Endometrium (tissue), 2 donors: Measurements from ENCODE around the gene CIP2A.
"Not testable (repeated sequence)": the region's sequence is repeated elsewhere in the genome, so short reads cannot be mapped to it uniquely, and the experiment has no call there.

Experiments
- FAIRE-seq: peaks from 2 replicates; lab custom pipeline; 2012; peaks lifted over from hg19 to GRCh38; lab: Jason Lieb, UNC
- donor health status: control.
- donor health status: control.

Gene CIP2A

DNA sequence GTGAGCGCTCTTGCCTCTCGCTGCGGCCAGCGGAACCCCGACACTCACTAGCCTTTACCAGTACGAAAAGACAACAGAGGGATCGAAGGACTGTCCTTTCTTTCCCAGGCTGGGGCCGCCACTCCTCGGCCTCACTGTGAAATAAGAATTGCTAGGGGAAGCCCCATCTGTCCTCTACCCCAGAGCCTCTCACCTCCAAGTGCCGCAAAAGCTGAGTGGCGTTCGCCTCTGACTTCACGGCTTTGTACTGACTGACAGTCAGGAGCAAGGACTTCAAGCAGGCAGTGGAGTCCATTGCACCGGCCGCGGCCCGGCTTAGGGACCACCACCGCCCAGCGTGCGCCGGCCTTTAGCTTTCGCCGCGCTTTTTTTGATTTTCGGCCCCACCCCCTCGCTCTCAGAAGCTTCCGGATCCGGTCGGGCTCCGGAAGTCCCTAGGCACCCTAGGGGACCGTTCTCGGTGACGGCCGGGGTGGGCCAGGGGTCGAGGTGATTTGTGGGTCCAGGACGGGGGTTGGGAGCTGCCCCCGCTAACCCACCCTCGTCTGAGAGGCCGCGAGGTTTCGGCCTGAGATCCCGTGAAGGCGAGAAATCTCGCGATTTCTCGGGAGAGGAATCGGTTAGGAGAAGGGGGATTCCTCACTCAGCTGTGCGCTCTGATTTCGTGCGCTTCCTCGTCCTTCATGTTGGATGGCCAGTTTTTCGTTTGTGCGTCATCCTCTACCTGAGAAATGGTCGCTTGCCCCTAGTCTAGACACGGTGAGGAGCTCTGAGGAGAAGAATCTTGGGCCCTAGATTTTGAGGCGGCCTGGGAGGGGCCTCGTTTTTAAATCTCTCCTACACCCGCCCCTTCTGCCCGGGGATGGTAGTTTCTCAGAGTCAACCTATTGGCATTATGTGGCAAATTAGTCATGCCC, at the start of gene CIP2A, which contains the start of gene DZIP3:
Gene CIP2A (minus strand): TSS at position 358 of the 917 bp plus-strand sequence. CDS start 63 bp downstream, at position 295.
Gene DZIP3 (plus strand): TSS at position 642 of the 917 bp plus-strand sequence. CDS start 15,685 bp downstream, outside the sequence.
- peak; percentile 55 for FAIRE-seq

DNA sequence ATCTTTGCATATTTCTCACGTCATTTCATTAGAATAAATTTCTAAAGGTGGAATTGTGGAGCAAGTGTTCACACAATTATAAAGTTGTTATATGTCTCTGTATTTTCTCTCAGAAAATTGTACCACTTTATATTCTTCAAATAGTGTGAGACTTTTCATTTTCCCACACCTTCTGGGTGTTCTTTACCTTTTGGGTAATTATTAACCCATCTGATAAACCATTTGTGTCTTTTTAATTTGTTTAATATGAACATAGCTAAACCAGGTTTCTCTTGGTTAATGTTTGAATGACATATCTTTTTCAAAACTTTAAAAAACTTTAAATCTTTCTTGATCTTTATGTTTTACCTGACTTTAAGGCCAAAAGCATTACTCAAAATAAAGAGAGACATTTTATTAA, 40.7 kb upstream of the CIP2A start:
- FAIRE-seq = no peak

DNA sequence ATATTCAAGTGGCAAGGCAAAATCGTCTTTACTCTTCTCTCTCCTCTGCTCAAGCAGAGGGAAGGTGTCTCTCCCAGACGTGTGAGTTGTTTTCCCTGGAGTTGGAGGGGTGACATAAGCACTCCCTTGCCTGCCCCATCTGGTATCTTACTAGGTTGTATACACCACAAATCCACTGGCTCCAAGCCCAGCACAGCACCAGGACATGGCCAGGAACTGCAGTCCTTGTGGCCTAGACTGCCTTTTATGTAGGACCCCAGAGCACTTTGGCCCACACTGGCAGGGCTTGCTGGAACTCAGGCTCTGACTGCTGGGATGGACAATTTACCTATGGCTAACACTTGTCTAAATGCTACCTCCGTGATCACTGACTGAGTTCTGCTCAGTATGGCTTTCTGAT, 34.3 kb upstream of the CIP2A start:
- no peak for FAIRE-seq

DNA sequence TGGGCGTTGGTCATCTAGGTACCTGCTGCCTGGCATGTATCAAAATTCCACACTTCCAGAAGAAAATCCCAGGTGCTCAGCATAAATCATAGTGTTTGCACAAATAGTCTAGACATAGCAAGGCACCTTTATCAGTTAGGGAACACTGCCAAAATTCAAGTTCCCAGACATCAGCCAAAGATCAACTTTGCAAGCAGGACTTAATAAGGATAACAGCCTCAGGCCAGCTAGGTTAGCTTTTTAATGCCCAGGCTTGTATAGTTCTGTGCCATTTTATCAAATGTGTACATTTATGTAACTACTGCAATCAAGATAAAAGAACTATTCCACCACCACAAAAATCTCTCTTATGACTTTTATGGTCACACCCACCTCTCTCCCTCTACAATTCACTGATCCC, 31.0 kb upstream of the CIP2A start:
- FAIRE-seq = no peak

DNA sequence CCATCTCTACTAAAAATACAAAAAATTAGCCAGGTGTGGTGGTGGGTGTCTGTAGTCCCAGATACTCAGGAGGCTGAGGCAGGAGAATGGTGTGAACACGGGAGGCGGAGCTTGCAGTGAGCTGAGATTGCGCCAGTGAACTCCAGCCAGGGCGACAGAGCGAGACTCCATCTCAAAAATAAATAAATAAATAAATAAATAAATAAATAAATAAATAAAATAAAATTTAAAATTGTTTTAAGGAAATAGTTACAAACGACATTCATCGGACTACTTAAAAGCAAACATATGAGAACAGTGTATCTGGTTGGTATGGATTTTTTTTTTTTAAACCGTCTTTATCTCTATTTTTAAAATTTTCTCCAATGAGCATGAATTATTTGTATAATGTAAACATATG, 26.9 kb upstream of the CIP2A start:
- not testable (repeated sequence) for FAIRE-seq

DNA sequence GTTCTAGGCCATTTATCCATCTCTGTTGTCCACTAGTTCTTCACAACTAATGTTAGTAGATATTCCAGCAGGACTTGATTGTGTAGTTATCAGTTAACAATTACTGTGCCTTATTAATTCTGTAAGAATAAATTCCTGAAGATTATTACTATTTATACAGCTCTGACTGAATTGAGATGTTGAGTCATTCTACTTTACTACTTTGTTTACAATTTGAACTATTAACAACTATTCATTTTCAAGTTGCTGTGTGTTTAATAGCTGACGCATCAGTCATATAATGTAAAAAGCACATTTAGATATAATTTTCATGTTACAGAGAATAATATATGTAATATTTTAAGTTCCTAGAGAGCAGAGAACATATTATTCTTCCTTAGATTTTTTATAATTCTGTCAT, 21.4 kb upstream of the CIP2A start:
- no peak for FAIRE-seq

DNA sequence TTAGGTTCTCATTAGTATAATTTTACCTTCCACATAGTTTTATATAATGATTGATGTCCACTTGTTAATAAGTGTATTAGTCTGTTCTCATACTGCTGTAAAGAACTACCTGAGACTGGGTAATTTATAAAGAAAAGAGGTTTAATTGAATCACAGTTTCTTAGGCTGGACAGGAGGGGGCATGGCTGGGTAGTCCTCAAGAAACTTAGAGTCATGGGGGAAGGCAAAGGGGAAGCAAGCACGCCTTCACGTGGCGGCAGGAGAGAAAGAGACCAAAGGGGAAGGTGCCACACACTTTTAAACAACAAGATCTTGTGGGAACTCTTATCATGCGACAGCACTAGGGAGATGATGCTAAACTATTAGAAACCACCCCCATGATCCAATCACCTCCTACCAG, 19.5 kb upstream of the CIP2A start:
- no peak for FAIRE-seq

DNA sequence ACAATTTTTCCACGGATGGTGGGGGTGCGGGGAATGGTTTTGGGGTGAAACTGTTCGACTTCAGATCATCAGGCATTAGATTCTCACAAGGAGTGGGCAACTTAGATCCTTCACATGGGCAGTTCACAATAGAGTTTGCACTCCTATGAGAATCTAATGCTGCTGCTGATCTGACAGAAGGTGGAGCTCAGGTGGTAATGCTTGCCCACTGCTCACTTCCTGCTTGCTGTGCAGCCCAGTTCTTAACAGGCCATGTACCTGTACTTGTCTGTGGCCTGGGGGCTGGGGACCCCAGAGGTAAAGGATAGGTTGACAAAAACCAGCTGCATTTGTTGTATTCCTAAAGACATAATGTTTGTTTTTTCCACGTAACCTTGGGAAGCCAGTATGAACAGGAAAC, 16.3 kb upstream of the CIP2A start:
- FAIRE-seq = no peak

DNA sequence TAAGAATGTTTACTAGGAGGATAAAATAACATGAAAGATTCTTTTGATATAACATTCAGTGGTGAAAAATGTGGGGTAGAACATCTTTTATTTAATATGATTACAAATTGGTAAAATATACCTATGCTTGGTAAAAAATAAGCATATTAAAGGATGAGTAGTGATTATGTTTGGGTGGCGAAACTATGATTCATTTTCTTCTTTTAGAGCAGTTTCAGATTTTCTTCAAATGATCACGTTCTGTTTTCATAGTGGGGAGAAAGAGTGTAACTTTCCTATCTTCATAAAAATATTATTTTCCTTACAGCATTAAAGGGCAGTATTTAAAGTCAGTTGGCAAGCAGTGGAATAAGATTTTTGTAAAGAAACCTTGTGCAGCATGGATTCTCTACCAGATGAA, 15.8 kb upstream of the CIP2A start:
- no peak for FAIRE-seq

DNA sequence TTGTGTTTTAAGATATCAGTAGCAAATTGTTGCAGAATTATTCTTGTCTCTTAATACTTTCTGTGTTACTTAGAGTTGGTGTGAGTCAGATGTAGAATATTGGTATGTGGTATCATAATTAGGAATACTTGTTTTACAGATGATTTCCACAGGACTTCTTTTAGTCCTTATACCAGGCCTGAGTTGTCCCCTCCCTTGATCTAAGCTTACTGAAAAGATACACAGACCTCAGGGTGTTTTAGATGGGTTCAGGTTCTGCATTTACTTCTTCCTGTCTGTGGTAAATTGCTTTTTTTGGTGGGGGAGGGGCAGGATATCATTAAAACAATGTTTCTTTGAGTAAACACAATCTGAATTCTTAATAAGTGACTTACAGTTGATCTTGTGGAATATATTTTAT, 14.5 kb upstream of the CIP2A start:
- no peak for FAIRE-seq

DNA sequence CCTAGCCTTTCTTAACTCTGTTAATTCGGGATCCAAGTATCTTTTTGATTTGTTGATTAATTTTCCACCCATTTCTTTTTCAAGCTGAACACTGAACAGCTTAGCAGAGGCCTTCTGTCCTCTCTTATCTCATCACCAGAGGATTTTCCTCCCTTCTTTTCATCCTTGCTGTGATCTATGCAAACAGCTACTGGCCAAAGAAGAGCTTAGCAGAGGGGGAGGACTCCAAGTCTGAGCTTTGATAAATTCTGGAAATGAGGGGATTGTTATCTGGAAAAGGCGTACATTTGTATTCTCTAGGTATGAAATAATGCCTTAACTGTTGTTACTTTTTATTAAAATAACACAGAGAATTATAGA, 13.7 kb upstream of the CIP2A start:
- no peak for FAIRE-seq

DNA sequence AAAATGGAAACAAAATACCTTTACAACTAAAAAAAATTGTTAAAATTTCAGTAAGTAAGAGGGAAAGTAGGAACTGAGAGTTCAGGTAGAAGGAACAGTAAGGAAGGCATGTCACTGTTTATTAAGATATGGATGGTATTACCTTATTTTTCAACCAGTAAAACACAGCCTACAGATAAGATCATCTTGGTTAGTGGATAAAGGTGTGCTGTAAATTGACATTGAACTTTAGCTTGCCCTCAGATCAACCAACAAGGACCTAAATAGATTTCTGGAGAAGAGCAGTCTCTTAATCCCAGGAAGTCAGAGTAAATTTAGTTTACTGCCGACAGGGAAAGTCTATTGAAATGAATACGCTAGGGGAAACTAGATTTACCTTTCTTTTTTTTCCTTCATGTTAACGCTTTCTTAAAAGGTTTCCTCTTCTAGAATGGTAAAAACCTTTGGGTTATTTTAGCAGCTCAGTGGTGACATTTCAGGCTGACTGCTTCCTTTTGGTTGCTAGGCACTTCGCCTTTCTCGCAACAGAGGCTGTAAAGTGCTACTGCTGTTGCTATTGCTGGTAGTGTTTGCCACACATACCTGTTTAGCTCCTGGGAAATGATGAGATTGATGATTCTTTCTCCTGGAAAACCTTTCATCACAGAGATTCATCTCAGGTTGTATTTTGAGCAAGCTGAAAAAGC, 13.2 kb upstream of the CIP2A start:
- FAIRE-seq = no peak

DNA sequence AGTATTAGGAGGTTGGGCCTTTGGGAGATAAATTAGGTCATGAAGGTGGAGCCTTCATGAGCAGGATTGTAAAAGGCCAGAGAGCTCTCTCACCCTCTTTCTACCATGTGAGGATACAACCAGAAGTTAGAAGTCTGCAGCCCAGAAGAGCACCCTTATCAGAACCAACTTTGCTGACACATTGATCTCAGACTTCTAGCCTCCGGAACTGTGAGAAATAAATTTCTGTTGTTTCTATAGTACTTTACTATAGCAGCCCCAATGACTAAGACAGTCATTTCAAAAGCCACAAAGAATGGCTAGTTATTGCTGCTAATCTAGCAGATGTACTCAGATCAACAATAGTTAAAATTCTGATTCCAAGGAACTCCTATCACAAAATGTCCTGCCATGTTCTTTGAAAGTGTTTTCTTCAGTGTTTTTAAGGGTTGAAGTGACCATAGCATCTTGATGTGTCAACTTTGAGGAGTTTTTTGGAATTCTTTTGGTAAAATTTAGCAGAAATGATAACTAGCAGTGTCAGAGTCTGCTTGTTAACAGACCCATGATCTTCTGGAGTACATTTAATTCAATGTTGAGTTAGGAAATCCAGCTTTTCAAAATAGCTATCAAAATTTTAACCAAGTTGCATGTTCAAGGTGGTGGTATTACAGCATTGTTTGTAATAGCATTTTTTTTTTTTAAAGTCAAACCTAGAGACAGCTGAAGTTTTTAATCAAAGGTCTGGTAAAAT, 10.6 kb upstream of the CIP2A start:
- no peak for FAIRE-seq

DNA sequence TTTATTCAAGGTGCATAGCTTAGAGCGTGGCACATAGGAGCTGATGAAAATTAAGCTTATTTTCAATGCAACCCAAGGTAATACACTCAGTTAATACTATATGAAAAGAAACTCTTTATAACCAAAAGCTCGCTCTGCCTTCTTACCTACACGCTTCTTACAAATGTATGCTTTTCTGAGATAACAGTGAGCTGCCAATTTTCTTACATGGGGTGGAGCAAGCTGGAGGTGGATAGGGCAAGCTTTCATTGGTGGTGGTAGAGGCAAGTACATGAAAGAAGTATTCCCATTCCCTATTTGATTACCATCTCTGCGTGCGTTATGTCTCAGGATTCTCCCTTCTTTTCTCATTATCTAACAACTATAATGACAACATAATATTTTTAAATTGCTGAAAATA, 9.1 kb upstream of the CIP2A start:
- no peak for FAIRE-seq

DNA sequence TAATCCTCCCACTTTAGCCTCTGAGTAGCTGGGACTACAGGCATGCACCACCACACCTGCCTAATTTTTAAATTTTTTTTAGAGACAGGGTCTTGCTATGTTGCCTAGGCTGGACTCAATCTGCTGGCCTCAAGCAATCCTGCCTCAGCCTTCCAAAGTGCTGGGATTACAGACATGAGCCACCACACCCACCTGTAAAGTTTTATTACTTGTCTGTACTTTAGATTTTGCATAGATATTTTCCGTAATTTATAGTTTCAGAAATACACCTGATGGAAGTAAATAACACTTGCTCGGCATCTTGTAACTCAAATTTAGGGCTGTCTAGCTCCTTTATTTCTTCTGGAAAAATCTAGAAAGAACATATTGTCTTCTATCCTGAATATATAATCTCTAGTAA, 6.1 kb upstream of the CIP2A start:
- no peak for FAIRE-seq

DNA sequence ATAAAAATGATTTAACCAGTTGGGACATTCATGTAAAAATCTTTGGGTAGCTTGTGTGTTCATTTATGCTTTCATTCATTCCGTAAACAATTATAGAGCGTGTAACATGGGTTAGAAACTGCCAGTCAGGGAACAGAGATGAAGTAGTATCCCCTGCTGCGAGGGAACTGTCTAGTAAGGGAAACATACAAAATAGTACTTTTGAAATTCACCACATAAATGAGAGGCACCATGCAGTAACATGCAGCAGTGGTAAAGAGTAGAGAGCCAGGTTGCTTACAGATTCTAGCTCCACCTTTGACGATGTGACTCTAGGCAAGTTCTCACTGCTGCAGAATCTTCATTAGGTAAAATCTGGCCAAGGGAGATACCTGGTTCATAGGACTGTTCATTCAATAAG, 1.2 kb upstream of the CIP2A start:
- no peak for FAIRE-seq

DNA sequence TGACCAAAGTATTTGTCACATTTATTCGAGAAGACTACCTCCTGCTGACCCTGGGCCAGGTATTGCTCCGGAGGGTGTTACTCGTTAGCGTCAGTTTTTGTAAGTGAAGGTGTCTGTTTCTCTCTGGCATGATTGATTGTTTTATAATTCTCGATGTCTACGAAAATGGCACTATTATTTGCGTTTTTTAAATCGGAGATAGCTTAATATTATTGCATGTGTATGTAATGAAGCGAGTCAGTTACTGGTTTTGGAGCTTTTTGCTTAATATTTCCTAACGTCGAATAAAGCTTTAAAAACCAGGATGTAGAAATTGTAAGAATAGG, 723 bp upstream of the CIP2A start:
- no peak for FAIRE-seq

DNA sequence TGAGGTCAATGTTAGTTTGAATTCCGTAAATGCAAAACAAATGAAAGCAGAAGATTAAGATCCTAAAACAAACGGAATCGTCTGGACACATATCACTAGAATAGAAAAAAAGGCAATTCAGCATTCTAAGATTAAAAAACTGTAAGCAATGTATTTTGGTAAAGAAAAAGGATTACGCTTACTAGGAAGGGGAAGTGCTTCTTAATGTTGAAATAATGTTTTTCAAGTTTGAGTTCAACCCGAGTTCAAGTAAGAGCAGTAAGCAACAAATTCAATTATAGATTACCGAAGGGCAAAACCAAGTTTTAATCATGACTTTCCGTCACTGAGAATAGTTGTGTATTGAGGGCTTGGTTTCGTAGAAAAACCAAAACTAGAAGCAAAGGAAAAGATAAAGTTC, 637 bp downstream of the CIP2A start:
- FAIRE-seq = no peak

DNA sequence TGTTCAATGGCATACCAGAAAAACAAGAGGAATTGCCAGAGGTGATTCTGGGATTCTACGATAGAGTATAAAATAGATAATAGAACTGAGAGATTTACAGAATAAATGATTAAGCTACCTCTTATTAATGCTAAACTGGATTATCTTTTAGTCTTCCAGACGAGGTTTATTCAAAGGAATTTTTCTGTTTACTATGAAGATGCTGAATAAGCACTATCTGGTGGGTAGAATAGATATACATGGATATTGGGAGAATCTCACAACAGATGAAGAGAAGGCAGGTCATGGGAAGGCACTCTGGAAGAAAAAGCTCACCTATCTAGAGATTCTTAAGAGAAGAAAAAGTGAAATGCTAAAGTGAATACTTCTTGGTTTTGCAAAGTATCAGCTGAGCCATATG, 11.2 kb downstream of the CIP2A start:
- no peak for FAIRE-seq

DNA sequence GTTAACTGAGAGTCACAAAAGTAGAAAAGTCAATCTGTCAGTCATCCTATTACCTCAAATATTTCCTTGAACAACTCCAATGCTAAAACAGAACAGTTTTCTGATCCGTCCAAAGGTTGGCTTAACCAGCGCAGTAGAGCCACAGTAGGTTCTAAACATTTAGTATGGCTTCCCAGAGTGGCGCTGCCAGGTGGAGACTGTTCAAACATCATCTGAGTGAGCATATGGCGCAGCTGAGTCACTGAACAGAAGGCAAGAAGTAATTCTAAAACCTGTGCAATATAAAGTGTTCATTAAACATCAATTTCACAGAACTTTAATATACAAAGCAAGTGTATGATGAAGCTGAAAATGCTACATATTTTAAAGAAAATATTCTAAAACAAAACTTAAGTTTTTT, 19.9 kb downstream of the CIP2A start:
- FAIRE-seq = no peak

DNA sequence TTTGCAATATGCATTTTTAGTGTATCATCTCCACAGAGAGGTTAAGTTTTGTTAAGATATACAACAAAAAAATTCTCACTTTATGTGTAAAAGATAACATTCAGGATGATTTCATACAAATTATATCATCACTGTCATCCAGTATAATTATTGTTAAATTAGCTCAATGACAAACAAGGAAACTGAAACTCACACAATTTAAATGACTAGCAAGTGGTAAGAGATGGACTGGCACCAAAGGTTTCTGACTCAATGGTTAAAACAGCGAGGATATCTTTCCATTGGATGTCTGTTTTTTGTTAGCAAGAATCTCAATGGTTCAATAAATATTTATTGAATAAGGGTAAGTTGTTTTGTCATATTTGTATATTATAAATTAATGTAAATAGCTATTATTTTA, 22.6 kb downstream of the CIP2A start:
- no peak for FAIRE-seq

DNA sequence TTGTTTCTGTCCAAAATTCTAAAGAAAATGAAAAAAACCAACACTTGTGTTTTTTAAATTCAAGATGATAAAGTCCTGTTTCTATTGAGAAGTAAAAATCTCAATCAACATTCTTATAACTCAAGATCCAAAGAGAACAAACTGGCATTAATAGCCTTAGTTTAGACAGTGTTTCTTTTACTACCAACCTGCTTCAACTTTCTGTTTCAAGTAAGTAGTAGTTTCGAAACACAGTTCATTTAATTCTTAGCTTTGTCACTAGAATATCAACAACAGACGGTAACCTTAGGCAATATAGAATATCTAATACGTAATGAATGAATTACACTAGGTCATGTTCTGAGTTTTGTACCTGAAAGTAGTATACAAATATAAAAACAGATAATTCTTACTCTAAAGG, 23.7 kb downstream of the CIP2A start:
- no peak for FAIRE-seq

DNA sequence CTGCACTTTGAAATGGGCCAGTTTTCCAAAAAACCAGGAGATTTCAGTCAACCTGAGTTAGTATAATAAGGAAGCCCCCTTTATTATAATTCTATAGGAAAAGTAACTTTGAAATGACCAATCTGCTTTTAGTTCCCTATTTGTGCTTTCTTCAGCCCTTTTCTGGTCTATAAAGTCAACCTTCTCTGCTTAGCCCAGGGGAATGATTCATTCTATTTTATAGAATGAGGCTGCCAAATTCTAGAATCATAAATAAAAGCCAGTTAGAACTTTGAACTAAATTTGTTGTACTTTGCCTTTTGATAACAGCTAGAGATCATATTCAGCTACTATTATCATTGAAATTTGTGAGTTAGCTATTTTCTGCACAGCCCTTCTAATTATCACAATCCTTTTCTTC, 24.7 kb downstream of the CIP2A start:
- FAIRE-seq = no peak
